Measurements from ENCODE around the gene RABL2B.

- no peak for TF ChIP-seq ZNF274 (IDR thresholded peaks at IDR 0.05; ENCODE audit: low read depth, low read length)
- TF ChIP-seq CTCF (IDR thresholded peaks at IDR 0.05 in 2 of 3, conservative IDR thresholded peaks at IDR 0.05 in 1 of 3; ENCODE audit: borderline replicate concordance in 1 of 3, insufficient read depth in 1 of 3, low read depth in 2 of 3, low read length in 2 of 3) = no peak
- TF ChIP-seq MAX (IDR thresholded peaks at IDR 0.05) = no peak
Observed at GRCh38 chr22:50719814-50720300, 63.6 kb downstream of the RABL2B start.
